Limb (tissue), 2 donors: Measurements from ENCODE around the gene MYRIP.

ENCODE experiments used
- DNase-seq, 2 donors: peaks; one replicate each; pipeline ENCODE4 v3.0.0-alpha.2; 2016; ENCODE audit errors: extremely low spot score in 2 of 2

Gene MYRIP

DNA sequence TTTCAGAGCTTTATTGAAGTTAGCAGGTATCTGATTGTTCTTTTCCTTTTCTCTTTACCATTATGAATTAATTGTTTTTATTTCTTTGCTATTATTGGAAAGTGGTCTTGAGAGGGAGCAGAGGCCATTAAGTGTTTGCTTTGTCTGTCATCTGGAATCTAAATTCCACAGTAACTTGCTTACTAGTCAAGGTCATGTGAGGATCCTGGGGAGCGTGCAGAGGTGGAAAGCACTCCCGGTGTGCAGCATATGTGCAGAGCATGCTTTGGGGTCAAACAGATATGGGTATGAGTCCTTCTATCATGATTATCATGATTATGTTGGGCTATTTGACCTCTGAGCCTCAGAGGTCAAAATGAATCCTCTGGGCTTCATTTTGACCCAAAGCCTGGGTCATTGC is 96.4 kb downstream of the MYRIP start:
- DNase-seq: no peak

DNA sequence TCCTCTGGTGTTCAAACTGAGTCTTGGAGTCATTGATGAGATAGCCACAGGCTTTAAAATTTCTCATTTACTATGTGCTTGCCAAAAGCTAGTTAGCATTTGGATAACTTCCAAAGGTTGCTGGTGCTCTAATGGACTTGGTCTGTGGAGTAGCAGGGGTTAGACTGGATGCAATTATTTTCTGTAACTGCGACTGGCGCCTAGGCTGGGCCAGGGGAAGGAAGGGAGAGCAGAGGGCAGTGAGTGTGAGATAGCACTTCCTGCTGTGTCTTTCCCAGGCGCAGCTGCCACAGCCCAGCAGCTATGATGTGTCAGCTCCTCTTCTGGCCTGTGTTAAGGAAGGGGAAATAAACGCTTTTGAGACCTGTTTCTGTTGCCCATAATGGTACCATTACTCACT is 98.6 kb downstream of the MYRIP start:
- no peak for DNase-seq

DNA sequence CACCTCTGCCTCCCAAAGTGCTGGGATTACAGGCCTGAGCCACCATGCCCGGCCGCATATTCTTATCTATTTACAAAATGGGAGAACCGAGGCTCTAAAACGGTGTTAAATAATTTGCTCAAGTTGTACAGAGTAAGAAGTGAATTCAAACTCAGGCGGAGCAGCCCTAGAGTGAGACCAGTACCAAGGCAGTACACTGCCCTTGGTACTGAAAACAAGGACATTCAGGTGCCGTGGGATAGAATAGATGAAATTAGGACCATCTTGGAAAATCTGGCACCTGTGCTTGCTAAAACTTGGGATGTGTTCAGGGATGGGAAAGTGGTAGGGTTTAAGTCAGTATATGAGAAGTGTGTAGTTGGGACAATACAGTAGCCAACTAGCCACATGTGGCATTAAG is 100.7 kb downstream of the MYRIP start:
- no peak for DNase-seq

DNA sequence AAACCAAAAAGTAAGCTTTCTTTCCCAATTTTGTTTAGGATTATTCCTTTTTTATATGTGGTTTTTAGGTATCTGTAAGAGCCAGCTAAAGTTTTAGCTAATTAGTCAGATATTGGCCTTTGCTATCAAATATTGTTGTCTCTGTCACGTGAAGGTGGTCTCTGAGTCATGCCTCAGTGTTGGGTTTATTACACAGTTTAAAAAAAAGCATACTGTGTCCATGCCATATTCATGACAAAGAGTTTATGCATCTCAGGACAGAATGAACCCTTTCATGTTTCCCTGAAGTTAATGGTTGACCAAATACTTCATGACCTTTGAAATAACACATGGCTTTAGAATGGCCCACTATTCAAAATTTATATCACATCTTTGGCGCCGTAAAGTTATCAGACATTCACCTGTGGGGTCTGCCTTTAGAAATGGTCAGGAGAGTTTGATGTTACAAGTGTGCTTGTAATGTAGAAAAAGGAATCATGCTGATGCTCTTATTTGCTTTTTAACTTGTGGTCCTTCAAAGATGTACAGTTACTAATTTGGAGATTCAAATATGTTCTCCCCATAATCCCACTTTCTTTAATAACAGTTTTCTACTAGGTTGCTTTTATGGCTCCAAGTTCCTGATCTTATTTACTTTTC is 101.5 kb downstream of the MYRIP start:
- no peak for DNase-seq

DNA sequence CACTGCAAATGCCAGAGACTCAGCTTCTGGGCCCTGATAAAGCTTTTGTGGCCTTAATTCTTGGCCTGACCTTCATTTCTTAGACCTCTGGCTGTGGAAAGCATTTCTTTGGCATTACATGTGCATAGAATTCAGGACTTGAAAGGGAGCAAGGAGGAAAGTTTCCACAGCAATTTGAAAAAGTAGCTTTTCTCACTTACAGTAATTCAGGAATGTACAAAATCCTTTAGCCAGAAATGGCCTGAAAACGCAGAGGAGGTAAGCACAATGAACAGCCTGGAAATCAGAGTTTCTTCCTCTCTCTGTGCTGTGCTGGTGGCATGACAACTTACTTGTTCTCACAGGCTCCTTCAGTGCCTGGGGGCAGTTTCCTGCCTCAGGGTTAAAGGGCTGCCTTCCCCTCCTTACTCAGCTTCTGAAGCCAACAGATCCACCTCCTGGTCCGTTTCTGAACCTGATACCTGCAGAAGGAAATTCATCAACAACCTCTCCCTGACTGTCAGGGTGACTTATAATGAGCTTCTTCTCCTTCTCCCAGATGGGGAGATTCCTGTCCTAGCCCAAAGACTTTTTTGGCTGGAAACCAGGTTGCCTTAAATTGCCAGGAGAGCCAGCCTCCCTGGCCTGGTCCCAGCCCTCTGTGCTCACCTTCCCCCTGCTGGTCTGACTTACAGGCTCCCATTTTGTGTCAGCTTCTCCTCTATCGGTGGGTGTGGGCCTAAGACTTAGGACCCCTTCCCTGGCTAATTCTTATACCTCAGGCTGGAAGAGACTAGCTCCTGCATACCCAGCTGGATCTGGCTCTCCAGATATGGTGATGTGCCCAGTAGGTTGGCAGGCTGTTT is 102.3 kb downstream of the MYRIP start:
- DNase-seq: peak in 1 of 2 donors; percentile 27

DNA sequence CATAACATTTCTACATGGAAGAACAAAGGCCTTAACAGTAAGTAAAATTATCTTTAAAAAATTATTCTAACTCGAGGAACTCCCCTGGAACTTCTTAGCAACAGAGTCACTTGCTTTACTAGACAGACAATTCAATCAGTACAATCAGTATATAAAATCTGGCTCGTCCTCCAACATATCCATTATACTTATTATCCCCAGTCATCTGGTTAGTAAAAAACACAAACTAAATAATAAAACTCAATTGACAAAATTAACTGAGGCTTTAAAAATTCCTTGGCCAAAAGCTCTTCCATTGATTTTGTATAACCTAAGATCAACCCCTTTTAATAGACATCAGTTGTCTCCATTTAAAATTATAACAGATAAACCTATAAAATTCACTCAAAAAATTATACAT is 105.6 kb downstream of the MYRIP start:
- DNase-seq: no peak

DNA sequence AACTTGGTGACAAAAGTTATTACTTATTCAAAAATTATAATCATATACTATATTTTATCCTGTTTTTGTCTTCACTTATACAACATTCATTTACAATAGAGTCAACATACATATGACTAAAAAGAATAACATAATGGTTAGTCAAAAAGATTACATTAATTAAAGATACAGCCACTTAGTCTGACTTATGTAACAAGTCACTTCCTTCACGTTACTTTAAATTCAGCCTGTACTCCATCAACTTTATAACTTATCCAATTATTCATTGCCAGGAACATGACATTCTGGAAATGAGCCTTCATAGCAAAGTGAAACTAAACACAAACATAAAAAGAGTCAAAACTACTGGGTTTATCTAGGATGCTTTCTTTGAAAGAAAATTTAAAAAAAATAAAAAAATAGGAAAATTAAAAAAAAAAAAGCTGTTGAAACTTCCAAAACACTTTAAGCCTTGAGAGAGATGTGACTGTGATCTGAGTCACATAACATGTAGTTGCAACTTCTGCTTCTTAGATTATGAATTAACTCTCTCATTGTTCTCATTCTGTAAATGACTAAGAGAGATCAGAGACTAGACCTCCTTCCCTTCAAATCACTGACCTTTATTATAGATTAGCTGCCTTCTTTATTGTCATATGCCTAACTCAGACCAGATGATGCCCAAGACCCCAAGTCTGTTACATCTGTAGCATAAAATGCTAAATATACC is 107.8 kb downstream of the MYRIP start:
- DNase-seq: no peak

DNA sequence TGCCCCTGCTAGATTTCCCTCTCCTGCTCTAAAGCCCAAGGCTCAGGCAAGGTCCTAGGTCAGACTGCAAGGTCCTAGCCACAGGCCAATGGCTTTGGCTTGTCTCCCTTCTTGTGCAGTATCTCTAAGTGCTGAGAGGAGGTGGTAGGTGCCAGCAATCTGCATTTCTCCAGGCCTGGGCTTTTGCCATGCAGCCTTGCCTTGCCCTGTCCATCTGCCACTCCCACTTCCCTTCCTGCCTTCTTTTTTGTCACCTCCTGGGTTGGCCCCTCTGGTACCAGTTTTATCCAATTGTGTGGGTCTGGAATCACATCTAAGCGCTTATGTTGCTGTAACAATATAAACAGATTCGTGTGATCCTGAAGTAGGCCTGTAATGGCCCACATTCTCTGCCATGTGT is 109.9 kb downstream of the MYRIP start:
- DNase-seq: no peak

DNA sequence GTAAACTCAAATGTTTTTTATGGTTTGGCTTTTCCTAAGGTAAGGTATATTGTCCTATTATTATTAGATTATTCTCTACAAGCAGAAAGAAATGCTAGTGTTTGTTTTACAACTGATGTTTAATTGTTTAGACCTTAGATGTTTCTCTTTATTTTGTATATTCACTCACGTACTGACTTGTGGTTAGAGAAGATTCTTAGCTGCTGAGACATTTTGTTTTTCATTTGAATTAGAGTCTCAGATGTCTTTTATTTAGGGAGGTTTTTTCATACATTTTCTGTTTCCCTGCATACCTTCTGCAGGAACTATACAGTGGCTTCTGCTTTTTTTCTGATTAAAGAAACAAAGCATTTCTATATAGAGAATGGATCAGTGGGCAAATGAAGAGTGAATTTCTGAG is 110.9 kb downstream of the MYRIP start:
- no peak for DNase-seq

DNA sequence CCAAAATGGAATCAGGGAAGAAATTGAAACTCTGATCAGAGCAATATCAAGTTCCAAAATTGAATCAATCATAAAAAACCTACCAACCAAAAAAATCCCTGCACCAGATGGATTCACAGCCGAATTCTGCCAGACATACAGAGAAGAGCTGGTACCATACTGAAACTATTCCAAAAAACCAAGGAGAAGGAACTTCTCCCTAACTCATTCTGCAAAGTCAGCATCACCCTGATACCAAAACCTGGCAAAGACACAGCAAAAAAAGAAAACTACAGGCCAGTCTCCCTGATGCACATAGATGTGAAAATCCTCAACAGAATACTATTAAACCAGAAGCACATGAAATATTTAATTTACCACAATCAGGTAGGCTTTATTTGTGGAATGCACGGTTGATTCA is 118.1 kb downstream of the MYRIP start:
- DNase-seq: no peak

DNA sequence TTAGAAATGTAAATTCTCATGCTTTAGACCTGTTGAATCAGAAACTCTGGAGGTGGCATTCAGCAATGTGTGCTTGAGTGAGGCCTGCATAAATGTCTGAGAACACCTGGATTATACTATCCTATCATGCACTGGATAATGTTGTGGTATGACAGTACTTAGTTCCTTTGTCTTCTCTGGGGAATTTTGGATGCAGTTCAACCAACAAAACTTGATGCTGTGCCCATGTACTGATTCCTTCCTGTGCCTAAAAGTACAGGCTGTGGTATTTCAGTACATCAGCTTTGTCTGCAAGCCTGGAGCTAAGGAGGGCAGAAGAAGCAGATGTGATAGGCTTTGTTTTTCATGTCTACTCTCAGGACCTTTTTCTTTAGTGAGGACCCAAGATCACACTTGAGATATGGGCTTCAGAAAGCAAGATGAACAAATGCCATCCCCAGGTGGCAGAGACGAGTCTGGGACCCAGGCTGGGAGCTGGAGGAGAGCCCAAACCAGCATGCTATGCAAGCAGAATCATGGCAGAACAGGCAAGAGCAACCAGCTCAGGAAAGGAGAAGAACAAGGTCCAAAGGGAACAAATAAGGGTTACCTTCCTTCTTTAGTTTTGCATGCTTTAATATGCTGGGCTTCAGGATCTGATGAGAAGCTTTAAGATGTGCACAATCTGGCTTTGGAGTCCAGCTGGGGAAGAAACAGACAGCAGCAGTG is 124.7 kb downstream of the MYRIP start:
- DNase-seq: no peak

DNA sequence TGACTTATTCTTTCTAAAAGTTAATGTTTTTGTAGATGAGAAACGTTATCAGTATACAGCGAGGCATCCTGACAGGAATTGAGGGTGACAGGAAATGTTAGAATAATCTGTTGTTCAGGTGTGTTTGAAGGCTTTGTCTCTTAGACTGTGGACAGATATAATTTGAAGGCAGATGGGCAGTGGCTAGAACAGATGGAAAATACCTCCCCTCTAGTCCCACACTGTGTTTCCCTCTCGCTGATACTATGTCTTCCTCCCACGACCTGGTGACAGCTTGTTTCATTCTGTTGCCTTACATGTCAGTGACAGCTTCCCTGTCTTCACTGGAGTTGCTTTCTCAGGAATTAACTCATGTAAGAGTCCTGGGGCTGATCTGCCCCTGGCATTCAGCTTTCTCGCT is 125.3 kb downstream of the MYRIP start:
- no peak for DNase-seq

DNA sequence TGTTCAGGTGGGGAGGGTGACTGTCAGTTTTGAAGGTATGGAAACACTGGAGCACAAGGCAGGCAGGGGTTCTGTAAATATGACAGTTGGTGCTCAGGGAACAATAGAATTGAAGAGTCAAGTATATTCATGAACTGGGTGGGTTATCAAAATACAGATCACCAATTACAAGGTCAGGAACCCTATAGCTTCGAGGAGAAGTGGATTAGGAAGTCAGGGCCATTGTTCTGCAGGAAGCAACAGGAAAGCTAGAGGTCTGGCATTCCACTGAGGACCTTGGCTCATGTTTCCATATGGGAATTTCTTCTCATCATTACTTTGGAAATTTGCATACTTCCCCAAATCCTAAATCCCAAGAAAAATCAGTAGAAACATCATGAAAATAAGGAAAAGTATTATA is 125.9 kb downstream of the MYRIP start:
- no peak for DNase-seq

DNA sequence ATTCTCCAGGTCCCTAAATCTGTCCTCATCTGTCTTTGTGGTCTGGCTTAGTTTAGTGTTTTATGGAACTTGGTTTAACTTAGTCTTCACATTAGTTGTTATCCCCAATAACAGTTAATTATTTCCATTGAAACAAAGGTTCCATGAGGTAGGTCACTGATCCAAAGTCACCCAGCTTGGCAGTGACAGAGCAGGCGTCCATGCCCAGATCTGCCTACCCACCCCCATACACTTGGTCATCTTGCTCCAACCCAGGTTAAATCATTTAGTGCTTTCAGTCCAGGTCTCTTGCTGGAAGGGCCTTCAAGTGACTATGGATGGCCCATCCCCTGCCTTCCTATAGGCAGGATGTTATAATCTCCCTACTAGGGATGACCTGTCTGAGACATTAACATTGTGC is 127.4 kb downstream of the MYRIP start:
- DNase-seq: no peak

DNA sequence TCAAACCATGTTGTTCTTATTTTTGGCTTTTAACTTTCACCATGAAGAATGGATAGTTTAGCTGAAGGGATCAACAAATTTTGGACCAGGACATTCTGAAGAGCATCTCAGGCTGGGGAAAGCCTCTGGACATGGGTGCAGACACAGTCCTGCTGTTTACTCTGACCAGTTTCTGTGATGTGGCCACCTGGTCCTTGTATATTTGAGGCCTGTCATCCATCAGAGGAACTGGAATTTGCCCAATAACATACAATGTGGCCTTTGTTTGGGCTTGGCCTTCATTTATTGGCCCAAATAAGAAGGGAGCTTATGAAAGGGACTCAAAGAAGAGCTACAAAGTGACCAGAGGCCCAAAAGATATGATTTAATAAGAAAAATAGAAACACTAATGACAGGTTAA is 127.9 kb downstream of the MYRIP start:
- DNase-seq: no peak

DNA sequence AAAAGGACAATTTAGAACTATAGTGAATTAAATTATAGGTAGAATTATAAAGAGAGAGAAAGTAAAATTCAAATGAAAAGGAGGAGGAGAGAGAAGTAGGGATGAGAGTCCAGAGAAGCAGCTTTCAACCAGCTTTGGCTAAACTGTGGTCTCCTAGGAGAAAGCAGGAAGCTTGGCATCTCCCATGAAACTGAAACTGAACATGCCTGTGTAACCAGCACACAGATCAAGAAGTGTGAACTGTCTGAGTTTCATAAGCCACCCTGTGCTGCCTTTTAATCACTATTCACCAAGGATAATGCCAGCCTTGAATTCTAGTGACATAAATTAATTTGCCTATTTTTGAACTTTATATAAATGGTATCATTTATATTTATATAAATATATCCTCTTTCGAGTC is 128.5 kb downstream of the MYRIP start:
- no peak for DNase-seq

DNA sequence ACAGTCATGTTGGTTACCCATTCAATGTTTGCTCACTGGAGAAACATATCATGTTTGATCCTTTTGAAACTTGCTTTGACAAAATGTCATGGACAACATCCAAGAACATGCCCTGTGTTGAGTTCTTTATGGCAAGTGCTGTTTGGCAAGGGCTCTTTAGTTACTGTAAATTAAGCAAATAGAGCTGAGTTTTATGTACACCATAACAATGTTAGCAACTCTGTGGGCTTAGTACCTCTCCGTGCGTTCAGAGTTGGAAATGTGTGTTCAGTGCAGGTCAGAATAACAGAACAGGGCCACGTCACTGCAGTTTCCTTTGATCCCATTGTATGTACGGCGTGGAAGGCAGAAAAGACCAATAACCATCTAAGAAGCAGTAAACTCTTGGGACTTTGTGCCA is 132.5 kb downstream of the MYRIP start:
- DNase-seq: no peak

DNA sequence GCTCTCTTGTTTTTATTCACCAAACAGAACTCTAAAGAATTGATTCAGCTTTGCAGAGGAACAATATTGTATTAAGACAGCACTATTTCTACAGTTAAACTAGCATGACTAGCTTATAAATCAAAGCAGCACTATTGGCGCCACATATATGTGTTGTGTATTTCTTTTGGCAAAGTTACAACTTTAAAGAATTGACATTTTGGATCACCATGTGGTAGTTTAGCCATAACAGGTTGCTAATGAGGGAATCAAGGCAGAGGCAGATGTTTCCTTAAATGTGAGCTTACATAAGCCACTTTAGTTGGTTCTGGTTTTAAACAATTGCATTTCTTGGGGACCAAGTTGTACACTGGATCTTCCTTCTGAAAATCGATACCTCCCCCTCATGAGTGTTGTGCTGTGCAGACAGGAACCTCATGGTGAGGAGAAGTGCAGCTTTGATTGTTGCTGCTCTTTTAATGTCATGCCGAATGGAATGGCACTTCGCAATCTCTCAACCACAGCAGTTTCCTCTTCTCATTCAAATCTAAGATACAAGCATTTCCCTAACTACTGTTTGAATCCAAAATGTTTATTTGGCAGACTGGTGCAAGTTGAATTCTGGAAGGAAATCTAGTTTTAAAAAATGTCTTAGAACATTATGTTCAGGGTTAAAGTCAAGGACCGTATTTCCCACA is 151.2 kb downstream of the MYRIP start:
- DNase-seq: no peak

DNA sequence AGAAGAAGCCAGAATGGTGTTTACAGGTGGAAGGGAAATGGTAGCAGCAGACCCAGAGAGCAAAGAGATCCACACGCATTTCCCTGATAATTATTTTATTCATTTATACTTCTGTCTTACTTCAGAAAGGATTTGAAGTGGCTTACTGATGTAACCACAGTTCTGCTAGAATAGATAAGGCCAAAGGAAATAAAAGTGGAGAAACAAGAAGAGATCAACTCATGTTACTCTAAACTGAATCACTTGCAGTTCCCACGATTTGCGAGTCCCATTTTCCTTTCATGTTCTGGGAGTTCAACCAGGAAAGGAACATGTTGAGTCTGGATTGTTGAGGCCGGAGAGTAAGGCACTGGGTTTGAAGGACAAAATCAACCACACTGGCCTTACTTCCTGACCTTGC is 151.8 kb downstream of the MYRIP start:
- no peak for DNase-seq

DNA sequence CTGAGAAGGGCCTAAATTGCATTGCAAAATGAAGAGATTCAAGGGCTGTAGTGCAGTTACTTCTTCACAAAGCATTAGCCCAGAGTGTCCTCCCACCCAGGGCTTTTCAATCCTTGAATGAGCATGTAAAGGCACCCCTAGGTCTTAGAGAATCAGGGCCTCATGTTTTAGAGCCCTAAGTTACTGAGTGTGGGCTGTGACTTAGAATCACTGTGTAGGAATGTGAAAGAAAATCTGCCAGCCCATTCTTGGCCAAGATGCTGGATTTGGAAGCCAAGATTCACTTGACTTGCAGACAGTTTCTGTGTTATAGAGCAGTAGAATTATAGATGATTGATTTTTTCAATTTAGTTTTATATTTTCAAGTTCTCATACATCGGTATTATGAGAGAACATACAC is 153.2 kb downstream of the MYRIP start:
- DNase-seq: no peak

DNA sequence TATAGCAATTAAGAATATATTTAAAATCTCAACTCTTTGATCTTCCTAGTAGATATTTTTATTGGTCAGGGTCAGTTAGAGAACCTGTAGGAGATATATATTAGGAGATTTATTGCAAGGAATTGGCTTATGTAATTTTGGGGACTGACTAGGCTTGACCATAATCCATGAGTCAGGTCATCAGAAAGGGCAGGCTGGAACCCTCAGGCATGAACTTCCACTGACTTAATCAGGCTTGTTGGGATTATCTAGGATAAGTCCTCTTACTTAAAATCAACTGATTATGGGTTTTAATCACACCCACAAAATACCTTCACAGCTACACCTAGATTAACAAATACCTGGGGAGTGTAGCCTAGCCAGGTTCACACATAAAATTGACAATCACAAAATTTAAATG is 156.1 kb downstream of the MYRIP start:
- DNase-seq: no peak
